K562 (cell line): ENCODE measurements around the gene SLC12A4. TPM values are rescaled to one million over a fixed set of nuclear protein-coding genes. Genes with fewer than 3 reads are reported as not detected.

Experiments used
- E2F3 ChIP-seq: fragments of 250-450 bp; sonication (Bioruptor Pico); IDR thresholded peaks from 2 replicates; pipeline ENCODE4 v1.4.0; 2020; ENCODE audit warnings: mild to moderate bottlenecking
- ETS2 ChIP-seq: IDR thresholded peaks from 2 replicates; pipeline ENCODE4 v1.6.1; 2016; ENCODE audit warnings: borderline replicate concordance, missing genetic modification characterization, mild to moderate bottlenecking, moderate library complexity, missing compliant biosample characterization; ENCODE audit not compliant: poor library complexity, severe bottlenecking
- FOXA3 ChIP-seq, 2 experiments: fragments of 450-650 bp in 1 of 2; sonication (generic) in 1 of 2; formaldehyde crosslinking; IDR thresholded peaks in 1 of 2; conservative IDR thresholded peaks in 1 of 2; 2 replicates each; pipeline versions ENCODE4 v1.4.0 to v1.8.0; 2020 to 2022; ENCODE audit warnings: mild to moderate bottlenecking in 2 of 2, missing genetic modification reagents in 1 of 2
- HDAC2 ChIP-seq: fragments of 450-650 bp; IDR thresholded peaks from 2 replicates; pipeline ENCODE4 v1.6.1; 2016; ENCODE audit warnings: mild to moderate bottlenecking
- MAFK ChIP-seq: IDR thresholded peaks from 2 replicates; pipeline ENCODE4 v1.6.1; 2011; ENCODE audit warnings: low read length, improper control_type of control experiment
- MEIS2 ChIP-seq: fragments of 450-650 bp; IDR thresholded peaks from 2 replicates; pipeline ENCODE4 v1.6.1; 2014; ENCODE audit warnings: mild to moderate bottlenecking; ENCODE audit not compliant: partially characterized antibody
- MXI1 ChIP-seq: IDR thresholded peaks from 2 replicates; pipeline ENCODE4 v1.6.1; 2011; ENCODE audit warnings: low read depth, mild to moderate bottlenecking, improper control_type of control experiment, low read length
- NBN ChIP-seq: fragments of 450-650 bp; IDR thresholded peaks from 2 replicates; pipeline ENCODE4 v1.6.1; 2016; ENCODE audit warnings: low read depth, mild to moderate bottlenecking
- NR2C2 ChIP-seq, 2 experiments: fragments of 200-800 bp in 1 of 2; sonication (Bioruptor generic) in 1 of 2; sonication (generic) in 1 of 2; formaldehyde crosslinking in 1 of 2; IDR thresholded peaks; 2 replicates each; pipeline versions ENCODE4 v1.6.1 to v1.8.0; 2016 to 2022; ENCODE audit warnings: mild to moderate bottlenecking in 1 of 2, missing compliant biosample characterization in 1 of 2, missing genetic modification characterization in 1 of 2, missing genetic modification reagents in 1 of 2
- REST ChIP-seq, 2 experiments: fragments of 450-650 bp; formaldehyde crosslinking in 1 of 2; IDR thresholded peaks; 2 replicates each; pipeline versions ENCODE4 v1.4.0 to v1.6.1; 2014 to 2020; ENCODE audit warnings: mild to moderate bottlenecking in 2 of 2, borderline replicate concordance in 1 of 2, low read depth in 1 of 2
- RFX5 ChIP-seq: IDR thresholded peaks from 2 replicates; pipeline ENCODE4 v1.6.1; 2011; ENCODE audit warnings: low read depth, mild to moderate bottlenecking, improper control_type of control experiment, low read length
- SFPQ ChIP-seq: fragments of 200-400 bp; formaldehyde crosslinking; IDR thresholded peaks from 2 replicates; pipeline ENCODE4 v1.6.1; 2017; ENCODE audit warnings: mild to moderate bottlenecking, low read depth, low read length, moderate library complexity
- polyA plus RNA-seq, 8 experiments: library from polyadenylated mRNA; depleted of rRNA in 4 of 8; stranded (reverse) in 5 of 8; unstranded in 3 of 8; fragments of >200 nt; fragmentation: Nextera tagmentation in 2 of 8; fragmentation: Illumina TruSeq in 1 of 8; extraction: Ambion mirVana in 2 of 8; extraction: Trizol in 1 of 8; gene quantifications; 2 replicates each; pipeline versions ENCODE4 v1.2.1 to v1.2.3, GENCODE V29; 2011 to 2014; ENCODE audit warnings: inconsistent platforms in 1 of 8, missing spikeins in 1 of 8
- total RNA-seq, 7 experiments: library from RNA; depleted of rRNA in 6 of 7; stranded (reverse); fragments of >200 nt in 6 of 7; fragmentation: Illumina TruSeq in 2 of 7; extraction: Trizol in 2 of 7; gene quantifications; 2 replicates each; pipeline versions ENCODE4 v1.2.1 to v1.2.3, GENCODE V29; 2011 to 2021; ENCODE audit warnings: low replicate concordance in 1 of 7
- TF ChIP-seq, protein P1 (sequence below): sonication (generic); formaldehyde crosslinking; IDR thresholded peaks from 2 replicates; pipeline ENCODE4 v1.8.0; 2022; ENCODE audit warnings: mild to moderate bottlenecking, missing genetic modification reagents

Gene SLC12A4
- total and polyA plus RNA-seq, 9 of the 15 experiments (the other 6 are each of a cell fraction or from before 2014, with no cell fraction given): 0.75 to 43.5 (median 15.0) TPM

- TF ChIP-seq ETS2 (tag) (no peak), MAFK (no peak), RFX5 (no peak), NBN (0 out of 2 replicates have a peak, but pooled peaks have one; percentile 27), MEIS2 (peak; percentile 80), HDAC2 (peak; percentile 71; the same call in 1 of the 2 replicates), FOXA3 (CRISPR knock-in tag; conservative IDR thresholded peaks at IDR 0.05 in 1 of 2, IDR thresholded peaks at IDR 0.05 in 1 of 2) (0 out of 4 replicates have a peak, but pooled peaks of 1 of the 2 experiments have one; percentile 35), MXI1 (peak; percentile 97), NR2C2 (CRISPR knock-in tag; IDR thresholded peaks at IDR 0.05) (peak; percentile 50; the same call in 1 of the 2 replicates), NR2C2 (tag; IDR thresholded peaks at IDR 0.05) (peak; percentile 93), REST (IDR thresholded peaks at IDR 0.05; ENCODE audit: borderline replicate concordance) (peak; percentile 61), REST (CRISPR knock-in tag; IDR thresholded peaks at IDR 0.05; ENCODE audit: low read depth) (peak; percentile 57; the same call in 1 of the 2 replicates), E2F3 (CRISPR knock-in tag) (peak; percentile 25; the same call in 1 of the 2 replicates), SFPQ (no peak)
- TF ChIP-seq, protein P1, sequence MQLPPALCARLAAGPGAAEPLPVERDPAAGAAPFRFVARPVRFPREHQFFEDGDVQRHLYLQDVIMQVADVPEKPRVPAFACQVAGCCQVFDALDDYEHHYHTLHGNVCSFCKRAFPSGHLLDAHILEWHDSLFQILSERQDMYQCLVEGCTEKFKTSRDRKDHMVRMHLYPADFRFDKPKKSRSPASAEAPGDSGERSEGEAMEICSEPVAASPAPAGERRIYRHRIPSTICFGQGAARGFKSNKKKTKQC (CRISPR knock-in tag): peak; percentile 71
These were observed 32.9 kb downstream of the SLC12A4 start (continued) for GRCh38 chr16:67935402-67936123.
